Stimulated activated CD8-positive, alpha-beta memory T cell treated with anti-CD3 and anti-CD28 coated beads, Interleukin-15, amount 100 ng/mL, for 4 hours (primary cell): ENCODE measurements around the gene ATIC.

Experiments
- DNase-seq, 2 donors: peaks; one replicate each; pipeline ENCODE4 v3.0.0-alpha.2; 2020; ENCODE audit warnings: low read depth in 2 of 2

ATIC gene

DNA sequence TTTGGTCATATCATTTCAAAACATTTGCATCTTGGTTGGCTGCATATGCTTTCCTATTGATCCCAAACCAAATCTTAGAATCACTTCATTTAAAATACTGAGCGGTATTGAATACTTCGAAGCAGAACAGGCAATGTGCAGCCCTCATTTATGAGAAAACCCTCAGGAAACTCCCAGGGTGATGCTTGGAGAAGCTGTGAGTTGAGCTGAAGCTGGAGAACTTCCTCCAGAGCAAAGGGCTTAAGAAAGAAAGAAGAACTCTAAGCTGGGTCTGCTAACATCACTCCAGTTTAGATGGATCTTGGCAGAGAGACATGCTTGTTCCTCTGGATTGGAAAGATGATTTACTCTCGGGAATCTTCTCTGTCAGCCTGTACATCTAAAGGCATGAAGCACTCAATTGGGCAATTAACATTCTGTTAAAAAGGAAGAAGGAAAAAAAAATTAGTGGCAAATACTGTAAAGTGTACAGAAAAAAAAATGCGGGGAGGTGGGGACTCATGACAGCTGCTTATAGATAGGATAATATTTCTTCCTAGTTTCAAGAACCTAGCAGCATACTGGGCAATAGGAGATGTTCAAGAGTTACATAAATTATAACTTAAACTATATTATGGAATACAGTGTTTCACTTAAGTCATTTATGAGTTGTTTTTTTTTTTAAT is 49.5 kb downstream of the ATIC start:
- DNase-seq, result no peak

DNA sequence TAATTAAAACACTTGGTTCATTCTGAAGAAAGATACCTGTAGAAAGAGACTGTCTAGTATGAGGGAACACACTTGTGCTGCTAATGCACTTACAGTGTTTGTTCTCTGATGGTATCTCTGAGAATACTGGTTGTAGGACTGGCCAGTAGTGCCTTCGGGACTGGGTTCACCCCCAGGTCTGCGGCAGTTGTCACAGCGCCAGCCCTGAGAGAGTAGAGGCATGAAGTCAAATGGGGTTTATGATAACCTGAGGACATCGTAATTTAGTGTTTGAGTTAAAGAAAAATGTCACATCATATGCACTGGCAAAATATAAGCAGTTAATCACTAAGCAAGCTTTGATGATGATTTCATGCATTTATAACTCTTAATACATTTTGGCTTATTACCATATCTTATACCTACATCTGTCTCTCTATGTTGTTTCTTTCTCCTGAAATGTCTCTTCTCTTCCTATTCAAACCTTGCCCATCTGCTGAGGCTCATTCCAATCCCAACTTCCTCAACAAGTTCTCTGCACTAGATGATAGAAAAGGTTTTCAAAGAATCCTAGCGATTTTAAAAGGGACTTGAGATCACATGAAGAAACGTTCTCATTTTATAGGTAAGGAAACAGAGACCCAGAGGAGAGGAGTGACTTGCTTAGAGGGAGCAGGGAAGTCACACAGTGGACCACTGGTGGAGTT is 50.2 kb downstream of the ATIC start:
- no peak for DNase-seq

DNA sequence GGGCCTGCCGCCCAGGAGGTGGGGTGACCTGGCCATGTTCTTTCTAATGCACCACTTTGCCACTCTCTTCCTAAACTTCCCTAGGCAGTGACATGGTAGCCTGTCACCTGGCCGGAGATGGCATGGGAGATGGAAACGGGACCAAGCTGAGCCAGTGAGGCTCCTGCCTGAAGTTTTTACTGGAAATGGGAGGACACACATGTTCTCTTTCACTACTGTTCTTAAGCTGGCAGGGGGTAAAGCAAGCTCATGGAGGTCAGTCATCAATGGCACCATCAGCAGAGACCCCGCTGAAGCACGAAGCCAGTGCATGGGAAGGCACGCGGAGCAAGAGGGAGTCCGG is 50.7 kb downstream of the ATIC start:
- no peak for DNase-seq

DNA sequence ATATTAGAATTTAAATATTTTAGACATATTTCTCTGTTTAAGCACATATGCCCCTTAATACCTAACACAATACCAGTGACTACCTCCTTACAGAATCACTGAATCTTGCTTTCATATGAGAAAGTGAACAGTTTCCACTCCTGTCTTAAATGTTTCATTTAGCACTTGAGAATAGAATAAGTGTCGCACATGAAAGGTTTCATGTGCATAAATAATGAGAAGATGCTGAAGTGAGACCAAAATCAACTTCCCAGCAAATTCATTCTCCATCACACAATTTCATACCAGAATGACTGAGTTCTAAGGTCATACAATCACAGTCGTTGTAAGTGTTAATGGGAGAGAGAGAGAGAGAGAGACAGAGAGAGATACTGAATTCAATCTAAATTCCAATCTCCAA is 51.2 kb downstream of the ATIC start:
- DNase-seq, result no peak

DNA sequence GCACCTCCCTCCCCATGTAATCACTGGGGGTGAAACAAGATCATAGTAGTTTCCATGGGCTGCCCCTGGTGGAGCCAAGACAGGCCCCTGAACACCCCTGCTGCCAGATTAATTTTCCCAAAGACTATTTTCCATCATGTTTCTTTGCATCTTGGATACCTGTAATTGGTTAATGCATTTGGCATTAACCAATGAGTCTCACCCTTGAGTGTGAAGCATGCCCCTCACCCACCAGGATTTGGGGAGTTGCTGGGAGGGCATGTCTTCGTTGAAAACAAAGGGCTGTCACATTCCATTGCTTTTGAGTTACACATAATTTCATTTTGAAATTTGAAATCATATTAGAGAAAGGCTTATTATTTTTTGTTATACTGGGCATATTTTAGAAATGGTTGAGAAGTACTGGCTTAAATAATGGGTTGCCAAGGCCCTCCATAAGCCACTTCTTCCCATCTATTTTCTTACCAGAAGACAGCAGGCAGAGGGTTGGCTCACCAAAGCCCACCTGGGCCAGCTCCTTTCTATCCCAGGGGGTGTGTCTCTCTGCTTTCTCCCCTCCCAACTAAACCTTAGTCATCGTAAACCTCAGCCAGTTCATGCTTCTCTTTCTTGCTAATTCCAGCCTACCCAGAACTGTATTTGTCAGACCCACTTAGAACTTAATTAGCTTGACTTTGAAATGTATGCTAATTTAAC is 51.8 kb downstream of the ATIC start:
- DNase-seq, result no peak

DNA sequence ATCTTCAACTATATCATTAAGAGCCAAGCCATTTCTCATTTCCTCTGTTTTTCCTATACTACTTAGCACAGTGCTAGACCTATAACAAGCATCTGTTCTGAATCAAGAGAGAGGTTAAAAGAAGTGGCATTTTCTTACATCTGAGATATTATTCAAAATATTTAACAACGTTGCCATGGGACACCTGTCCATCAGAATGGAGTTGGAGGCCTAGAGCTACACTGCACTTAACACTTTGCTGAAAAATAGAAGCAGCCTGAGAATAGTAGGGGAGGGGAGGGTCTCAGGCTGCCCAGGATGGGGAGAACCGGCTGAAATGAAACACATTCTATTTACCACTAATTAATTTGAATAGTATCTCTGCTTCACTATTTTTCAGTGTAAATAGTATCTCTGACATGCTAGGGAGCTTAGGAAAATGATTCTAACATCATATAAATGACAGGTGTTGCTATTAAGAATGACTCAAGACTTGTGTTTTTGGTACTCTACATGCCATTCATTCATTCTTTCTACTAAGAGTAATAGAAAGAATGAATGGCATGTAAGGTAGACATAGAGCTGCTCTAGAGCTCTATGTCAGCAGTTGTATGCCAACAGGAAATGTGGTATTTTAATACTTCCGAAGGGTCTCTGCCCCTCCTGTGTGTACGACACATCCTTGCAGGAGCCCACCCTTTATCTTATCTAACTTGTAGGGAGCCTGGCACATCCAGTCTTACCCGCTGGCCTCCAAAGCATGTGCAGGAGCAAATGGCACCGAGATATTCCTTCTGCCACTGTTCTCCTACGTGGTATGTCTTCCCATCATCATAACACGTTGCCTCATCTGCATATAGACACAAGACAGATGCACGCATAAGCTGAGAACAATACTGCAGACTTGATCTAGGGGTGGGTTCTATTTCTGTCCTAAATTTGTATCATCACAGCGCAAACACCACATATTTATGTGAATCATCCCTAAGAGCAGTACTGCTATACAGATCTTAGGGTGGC is 52.6 kb downstream of the ATIC start:
- DNase-seq, result no peak

DNA sequence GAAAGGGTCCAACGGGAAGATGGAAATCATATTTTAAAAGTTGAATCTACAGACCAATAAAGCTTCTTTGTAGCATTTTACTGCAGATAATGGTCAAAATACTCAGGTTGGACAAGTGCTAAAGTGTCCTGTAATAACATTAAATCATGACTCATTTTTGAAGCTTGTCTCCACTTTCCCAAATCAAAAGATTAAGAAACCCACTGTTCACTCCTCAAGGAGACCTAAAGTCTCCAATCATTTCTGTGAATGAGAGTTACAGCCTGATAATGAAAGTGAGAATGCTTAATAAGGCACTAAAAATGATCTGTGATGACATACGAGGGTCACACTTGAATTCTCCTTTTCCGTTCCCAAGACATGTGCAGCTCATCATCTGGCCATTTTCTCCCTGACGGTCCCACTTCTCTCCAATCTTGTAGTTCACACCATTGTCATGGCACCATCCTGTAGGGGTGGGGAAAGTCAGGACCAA is 53.4 kb downstream of the ATIC start:
- DNase-seq, result no peak

DNA sequence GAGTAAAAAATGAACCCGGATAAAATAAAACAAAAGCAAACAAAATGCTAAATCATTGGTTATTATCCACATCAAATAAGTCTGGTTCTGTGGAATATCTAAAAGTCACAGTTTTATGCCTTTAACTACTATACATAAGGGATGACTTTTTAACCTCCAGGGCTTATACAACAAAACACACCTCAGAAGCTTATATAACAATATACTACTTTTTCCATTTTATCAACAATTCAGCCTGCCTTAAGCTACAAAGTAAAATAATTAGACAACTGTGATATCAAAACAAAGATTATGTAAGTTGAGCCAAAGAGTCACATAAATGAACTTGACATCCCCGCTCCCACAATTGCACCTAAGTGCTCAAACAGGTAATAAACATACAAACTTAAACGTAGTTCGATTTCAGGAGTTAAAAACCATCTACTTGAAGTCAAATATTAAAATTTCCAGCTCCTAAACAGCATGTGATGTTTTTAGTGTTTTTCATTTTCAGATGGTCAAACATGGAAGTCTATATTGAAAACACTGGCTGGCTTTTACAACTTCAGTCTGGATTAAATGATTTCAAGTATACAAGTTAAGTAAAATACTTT is 54.7 kb downstream of the ATIC start:
- no peak for DNase-seq

DNA sequence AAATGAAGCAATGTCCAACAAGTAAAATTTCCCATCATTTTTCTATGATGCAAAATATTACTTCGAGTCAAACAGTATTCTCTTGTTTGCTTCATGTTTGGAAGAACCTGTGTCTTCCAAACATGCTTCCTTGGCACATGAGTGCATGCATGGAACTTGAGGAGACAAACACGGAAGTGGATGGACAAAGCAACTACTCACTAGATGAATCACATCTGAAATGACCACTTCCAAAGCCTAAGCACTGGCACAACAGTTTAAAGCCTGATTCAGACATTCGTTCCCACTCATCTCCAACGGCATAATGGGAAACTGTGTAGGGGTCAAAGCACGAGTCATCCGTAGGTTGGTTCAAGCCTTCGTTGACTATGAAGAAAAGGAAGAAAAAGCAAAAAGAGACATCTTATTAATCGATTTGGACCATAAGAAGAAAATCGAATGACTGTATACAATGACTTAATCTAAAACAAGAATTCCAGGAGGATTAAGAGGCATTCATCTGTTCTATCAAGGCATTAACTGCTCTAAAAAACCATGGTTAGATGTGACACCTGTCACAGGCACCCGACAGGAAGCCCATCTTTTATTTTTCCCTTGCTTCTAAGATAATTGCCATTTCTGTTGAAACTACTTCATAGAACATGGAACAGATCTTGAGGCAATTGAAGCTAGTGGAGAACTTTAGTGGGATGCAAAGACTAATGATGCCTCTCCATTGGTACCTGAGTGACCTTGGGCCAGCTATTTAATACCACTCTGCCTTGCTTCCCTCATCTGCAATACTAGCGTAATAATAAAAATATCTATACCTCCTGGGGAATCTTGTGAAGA is 56.0 kb downstream of the ATIC start:
- DNase-seq, result no peak

DNA sequence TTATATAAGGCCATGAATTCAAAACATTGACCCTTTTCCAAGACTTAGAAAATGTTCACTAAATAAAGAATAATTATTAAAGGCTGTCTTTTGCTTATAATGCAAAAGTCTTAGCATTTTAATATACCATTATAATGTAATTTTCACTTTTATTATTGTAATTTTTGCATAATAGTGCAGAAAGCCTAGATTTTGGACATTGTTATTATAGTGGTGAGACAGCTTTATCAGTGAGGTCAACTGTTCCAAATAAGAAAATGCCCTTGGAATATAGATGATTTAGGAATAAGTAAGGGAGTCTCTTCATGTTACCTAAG is 56.6 kb downstream of the ATIC start:
- DNase-seq, result no peak

DNA sequence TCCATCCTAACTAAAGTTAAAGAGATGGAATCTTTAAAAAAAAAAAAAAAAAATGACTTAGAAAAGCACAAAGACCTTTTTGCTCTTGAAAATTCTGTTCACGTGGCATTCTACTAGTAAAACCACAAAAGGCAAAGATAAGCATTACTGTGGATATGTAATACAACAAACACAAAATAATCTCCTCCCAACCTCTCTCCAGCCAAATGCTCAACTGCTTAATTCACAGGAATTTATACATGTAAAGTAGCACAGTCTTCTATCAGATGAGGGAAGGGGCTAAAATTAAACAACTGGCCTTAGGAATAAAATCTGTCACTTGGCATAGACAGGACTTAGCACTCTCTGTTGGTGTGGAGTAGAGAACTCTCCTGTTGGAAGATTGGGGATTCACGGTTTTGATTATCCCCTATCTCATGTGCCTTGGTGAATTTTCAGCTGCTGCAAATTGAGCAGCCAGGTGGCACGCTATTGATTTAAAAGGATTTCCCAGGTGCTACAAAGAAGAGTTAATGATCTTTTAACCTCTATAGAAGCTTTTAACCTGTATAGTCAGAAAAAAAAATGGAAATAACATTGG is 57.4 kb downstream of the ATIC start:
- DNase-seq, result no peak

DNA sequence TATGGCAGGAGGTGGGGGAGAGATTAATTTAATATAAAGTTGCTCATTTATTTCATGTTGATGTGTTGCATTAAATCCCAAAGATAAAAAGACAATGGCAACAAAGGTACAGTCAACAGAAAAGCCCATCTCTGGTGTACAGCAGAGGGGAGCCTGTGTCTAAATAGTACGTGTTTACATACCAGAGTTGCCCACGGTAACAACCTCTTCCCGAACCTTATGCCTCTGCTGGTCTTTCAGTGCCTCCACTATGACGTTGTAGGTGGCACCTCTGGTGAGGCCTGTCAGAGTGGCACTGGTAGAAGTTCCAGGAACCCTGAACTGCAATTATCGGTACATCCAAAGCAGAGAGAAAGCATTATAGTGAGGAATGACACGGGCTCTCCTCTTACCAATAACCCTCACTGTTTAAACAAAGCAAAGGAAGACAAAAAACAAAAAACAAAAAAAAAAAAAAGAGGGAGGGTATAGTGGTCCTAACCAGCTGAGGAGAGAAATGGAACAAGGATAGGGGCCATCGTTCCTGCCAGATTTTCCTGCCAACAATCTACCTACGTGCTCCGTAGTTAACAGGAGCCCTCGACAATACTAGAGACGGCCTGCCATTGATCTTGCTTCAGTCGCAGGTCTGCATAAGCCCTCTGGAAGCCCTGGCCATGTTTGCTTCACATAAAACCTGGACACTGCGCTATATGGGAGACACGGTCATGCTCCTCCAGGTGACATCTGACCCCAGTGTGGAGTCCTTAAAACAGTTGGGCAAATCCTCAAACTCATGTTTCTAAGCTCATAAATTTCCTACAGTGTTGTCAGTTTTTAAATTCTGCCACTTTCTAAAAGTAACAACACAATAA is 58.5 kb downstream of the ATIC start:
- DNase-seq, result no peak

DNA sequence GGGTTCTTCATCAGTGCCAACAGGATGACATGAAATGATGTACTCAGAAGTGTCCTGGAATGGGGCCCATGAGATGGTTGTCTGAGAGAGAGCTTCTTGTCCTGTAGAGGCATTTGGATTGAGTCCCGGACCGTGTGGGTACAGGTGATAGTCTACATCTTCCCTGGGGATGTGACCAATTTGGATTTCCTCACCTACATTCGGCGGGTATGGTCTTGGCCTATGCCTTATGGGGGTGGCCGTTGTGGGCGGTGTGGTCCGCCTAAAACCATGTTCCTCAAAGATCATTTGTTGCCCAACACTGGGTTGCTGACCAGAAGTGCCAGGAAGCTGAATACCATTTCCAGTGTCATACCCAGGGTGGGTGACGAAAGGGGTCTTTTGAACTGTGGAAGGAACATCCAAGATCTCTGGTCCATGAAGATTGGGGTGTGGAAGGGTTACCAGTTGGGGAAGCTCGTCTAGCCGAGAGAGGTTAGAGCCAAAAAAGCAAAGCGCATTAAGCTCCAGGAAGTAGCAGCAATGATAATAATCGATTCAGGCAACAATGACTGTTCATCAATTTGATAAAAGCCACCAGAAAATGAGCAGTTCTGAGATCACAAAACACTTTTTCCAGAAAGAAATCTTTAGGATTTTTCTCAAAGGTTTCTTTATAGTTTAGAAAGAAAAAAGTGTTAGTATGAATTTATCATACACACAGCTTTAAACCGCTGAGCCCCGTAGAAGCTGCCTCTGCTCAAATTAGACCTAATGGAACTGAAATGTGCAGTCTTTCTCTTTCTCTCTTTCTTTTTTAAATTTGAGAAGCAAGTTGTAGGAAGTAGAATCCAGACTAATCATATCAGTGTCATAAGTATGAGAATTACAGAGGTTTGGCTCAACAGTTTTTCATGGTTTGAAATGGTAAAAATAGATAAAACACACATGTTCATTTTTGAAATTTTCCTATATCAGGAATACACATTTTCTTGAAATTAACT is 60.3 kb downstream of the ATIC start:
- no peak for DNase-seq

DNA sequence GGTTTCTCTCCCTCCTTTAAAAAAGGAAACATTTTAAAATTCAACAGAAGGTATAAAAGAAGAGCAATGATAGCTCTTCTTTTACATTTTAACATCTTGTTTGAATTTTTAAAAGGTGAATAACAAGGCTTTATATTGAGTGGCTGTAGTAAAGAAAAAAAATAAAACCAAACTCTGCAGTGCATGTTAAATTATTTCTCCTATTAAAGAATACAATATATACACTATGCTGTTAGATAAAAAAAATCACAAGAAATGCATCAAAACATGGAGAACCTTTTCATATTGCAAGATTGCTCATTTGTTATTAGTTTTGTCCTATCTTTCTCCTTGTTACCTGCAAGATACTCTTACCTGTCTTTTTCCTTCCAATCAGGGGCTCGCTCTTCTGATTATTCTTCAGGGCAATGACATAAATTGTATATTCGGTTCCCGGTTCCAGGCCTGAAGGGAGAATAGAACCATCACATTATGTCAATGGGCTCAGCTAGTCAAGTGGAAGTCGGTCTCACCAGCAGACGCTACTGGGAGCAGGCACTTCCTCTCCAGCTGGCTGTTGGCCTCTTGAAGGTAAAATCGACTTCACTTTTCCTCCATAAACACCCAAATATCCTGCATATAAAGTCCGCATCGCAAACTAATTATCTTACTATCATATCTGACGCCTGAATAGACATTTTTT is 61.2 kb downstream of the ATIC start:
- DNase-seq, result no peak

DNA sequence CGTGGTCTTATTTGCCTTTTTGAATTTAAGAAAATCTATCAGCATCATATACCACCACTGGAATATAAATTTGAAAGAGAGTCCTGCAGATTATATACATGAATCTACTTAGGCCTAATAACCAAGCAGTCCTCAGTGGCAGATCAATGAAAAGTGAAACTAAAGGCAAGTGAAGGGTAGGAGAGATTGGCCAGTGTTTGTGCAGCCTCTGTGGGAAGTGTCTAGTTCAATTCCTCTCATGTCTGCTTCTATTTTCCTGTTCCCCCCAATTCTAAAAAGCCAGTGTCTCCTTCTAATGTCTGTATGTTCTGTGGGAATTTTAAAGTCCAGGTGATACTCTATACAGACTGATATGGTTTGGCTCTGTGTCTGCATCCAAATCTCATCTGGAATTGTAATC is 62.1 kb downstream of the ATIC start:
- DNase-seq, result no peak

DNA sequence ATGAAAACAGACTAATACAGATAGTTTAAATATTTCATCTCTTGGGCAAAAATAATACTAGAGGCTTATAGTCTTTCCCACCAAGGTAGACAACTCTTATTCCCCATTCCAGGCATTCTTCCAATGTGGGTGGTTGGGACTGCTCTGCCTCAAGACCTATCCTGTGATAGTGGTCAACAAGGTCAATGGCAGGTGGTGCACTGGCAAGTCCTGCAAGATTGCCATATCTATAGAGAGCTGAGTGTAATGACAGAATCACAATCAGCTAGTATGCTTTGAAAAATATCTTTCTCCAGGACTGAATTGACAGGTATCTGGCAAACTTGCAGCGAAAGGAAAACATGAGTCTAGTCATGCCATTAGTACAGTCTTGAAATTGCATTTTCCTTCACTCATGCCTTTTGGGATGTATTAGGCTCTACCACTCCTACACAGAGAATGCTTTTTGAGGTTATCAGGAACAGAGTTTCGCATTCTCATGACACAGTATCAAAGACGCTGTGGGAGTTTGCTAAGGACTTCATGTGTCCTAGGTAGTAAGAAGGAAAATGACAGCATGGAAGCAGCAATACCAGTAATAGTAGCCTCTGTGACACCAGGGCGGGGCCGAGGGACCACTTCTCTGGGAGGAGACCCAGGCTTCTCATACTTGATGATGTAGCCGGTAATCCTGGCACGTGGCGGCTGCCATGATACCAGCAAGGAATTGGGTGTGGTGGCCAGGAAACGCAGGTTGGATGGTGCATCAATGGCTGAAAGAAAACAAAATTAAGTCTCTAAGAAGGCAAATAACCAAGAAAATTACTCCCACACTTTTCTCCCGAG is 63.0 kb downstream of the ATIC start:
- no peak for DNase-seq

DNA sequence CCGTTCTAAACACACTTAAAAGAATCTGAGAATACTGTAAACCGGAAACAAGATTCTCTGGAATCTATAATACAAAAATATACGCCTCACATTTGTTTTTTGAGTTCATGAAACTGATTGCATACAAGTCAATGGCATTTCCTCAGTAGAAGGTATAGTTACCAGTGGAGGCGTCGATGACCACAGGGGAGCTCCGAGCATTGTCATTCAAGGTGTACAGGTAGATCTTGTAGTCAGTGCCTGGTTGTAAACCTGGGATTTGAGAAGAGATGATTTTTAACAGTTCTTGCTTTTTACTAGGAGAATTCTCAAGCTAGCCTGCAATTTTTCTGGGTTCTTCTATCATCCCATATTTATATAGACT is 63.6 kb downstream of the ATIC start:
- DNase-seq, result no peak
